Measurements from ENCODE around the gene ROR2. TPM values are rescaled to one million over a fixed set of nuclear protein-coding genes. Genes with fewer than 3 reads are reported as not detected.

The ROR2 gene
- polyA plus RNA-seq, 2 donors, result 1.7 to 3.6 TPM

DNA sequence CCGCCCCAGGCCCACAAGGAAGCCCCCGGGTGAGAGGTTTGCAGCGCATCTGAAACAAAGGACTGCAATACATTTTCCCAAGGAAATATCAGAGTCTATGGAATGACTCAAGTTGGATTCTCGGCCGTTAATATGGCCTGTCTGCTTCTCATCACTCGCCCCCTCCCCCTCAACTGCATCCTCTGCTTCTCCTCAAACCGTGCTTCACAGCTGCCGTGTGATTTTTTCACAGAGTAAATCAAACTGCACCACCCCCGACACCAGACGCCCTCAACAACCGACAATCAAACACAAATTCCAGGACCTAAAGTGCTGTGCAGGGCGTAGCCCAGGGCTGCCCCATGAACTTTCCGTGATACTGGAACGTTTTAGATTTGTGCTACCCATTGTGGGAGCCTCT lies 176.9 kb downstream of the ROR2 start:
- no peaks in the 10 kb centered on the region for H3K9me3 ChIP-seq (ENCODE audit: control insufficient read depth in 2 of 2, insufficient read depth in 1 of 2, low read depth in 1 of 2, low read length in 1 of 2)
- H3K4me1 ChIP-seq (ENCODE audit: control insufficient read depth in 2 of 2, insufficient read depth in 2 of 2, low read length in 1 of 2), result peaks cover 8 to 15% of the 10 kb centered on the region in 2 donors
- H3K27ac ChIP-seq (ENCODE audit: low read depth in 2 of 2, low read length in 1 of 2), result no peak overlapping the region
- no peaks in the 10 kb centered on the region for H3K36me3 ChIP-seq (ENCODE audit: control insufficient read depth in 2 of 2, insufficient read depth in 2 of 2, low read length in 1 of 2)
- no peaks in the 10 kb centered on the region for H3K27me3 ChIP-seq (ENCODE audit: control insufficient read depth in 1 of 2, insufficient read depth in 2 of 2, low read length in 2 of 2)
- no peak overlapping the region for H3K4me3 ChIP-seq (ENCODE audit: low read depth in 1 of 2, low read length in 2 of 2)
- 71 to 73% methylated on average over 14 of the region's 14 CpGs for WGBS, 2 donors

DNA sequence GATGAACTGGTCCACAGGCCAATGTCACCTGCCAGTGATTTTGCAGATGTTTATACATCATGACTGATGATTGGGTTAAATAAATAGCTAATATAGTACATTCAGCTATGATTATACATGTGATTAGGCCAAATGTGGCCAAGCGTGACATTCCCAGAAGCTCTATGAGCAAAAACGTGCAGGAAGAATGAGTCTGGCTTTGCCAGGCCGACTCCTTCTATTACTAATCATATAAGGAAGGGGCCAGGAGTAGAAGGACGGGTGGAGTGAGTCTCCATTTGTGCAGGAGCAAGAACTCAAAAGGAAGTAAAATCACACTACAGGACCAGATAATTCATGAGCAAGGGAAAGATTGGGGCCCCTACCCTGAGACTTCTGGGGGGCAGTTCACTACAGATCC lies 178.2 kb downstream of the ROR2 start:
- Histone ChIP-seq H3K36me3 (ENCODE audit: control insufficient read depth in 2 of 2, insufficient read depth in 2 of 2, low read length in 1 of 2) (no peaks in the 10 kb centered on the region), H3K4me1 (ENCODE audit: control insufficient read depth in 2 of 2, insufficient read depth in 2 of 2, low read length in 1 of 2) (peaks cover 8 to 13% of the 10 kb centered on the region in 2 donors), H3K27me3 (ENCODE audit: control insufficient read depth in 1 of 2, insufficient read depth in 2 of 2, low read length in 2 of 2) (no peaks in the 10 kb centered on the region), H3K4me3 (ENCODE audit: low read depth in 1 of 2, low read length in 2 of 2) (no peak overlapping the region), H3K9me3 (ENCODE audit: control insufficient read depth in 2 of 2, insufficient read depth in 1 of 2, low read depth in 1 of 2, low read length in 1 of 2) (no peaks in the 10 kb centered on the region), H3K27ac (ENCODE audit: low read depth in 2 of 2, low read length in 1 of 2) (peak overlapping the region; percentile 61 to 83)
- 33 to 52% methylated on average over 4 of the region's 4 CpGs for WGBS, 2 donors

DNA sequence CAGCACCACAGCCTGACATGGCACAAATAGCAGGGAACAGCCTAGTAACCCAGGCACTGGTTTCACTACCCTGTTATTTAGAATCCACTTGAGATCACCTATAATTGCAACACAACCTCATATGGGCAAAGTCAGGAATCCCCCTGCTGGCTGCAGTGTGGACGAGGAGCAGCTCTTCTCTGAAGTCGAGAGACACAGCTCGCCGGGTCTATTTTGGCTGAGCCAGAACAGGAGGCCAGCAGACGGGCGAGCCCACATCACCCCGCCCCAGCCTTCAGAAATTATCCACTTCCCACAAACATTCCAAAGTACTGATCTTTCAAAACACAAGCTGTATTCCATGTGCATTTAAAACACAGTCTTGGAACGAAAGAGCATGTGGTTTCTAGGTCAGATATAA lies 179.0 kb downstream of the ROR2 start:
- Histone ChIP-seq H3K4me1 (ENCODE audit: control insufficient read depth in 2 of 2, insufficient read depth in 2 of 2, low read length in 1 of 2) (peaks cover 8 to 13% of the 10 kb centered on the region in 2 donors), H3K27me3 (ENCODE audit: control insufficient read depth in 1 of 2, insufficient read depth in 2 of 2, low read length in 2 of 2) (no peaks in the 10 kb centered on the region), H3K36me3 (ENCODE audit: control insufficient read depth in 2 of 2, insufficient read depth in 2 of 2, low read length in 1 of 2) (no peaks in the 10 kb centered on the region), H3K27ac (ENCODE audit: low read depth in 2 of 2, low read length in 1 of 2) (peak overlapping the region; percentile 68 to 84), H3K9me3 (ENCODE audit: control insufficient read depth in 2 of 2, insufficient read depth in 1 of 2, low read depth in 1 of 2, low read length in 1 of 2) (no peaks in the 10 kb centered on the region), H3K4me3 (ENCODE audit: low read depth in 1 of 2, low read length in 2 of 2) (no peak overlapping the region)
- WGBS, 2 donors, result 25 to 35% methylated on average over 8 of the region's 8 CpGs

DNA sequence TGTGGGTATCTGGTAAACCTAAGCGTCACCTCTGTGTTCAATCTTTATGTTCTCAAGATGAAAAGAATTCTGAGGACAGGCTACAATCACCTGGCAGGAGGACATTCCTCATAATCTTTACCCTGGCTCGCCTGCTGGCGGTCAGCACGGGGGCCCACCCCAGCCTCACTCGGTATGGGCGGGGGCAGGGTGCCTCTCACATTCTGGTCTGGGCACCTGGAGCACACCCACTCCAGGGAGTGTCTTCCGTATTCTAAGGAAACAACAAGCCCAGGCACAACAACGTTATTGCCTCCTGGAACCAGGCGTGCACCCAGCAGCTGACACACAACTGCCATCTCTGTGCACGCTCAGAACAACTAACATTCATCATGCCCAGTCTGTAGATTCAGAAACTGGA lies 179.8 kb downstream of the ROR2 start:
- Histone ChIP-seq H3K4me1 (ENCODE audit: control insufficient read depth in 2 of 2, insufficient read depth in 2 of 2, low read length in 1 of 2) (peaks cover 8 to 11% of the 10 kb centered on the region in 2 donors), H3K36me3 (ENCODE audit: control insufficient read depth in 2 of 2, insufficient read depth in 2 of 2, low read length in 1 of 2) (no peaks in the 10 kb centered on the region), H3K4me3 (ENCODE audit: low read depth in 1 of 2, low read length in 2 of 2) (no peak overlapping the region), H3K27ac (ENCODE audit: low read depth in 2 of 2, low read length in 1 of 2) (peak overlapping the region; percentile 3 to 84), H3K9me3 (ENCODE audit: control insufficient read depth in 2 of 2, insufficient read depth in 1 of 2, low read depth in 1 of 2, low read length in 1 of 2) (no peaks in the 10 kb centered on the region), H3K27me3 (ENCODE audit: control insufficient read depth in 1 of 2, insufficient read depth in 2 of 2, low read length in 2 of 2) (no peaks in the 10 kb centered on the region)
- WGBS, 2 donors, result 48 to 59% methylated on average over 10 of the region's 10 CpGs

DNA sequence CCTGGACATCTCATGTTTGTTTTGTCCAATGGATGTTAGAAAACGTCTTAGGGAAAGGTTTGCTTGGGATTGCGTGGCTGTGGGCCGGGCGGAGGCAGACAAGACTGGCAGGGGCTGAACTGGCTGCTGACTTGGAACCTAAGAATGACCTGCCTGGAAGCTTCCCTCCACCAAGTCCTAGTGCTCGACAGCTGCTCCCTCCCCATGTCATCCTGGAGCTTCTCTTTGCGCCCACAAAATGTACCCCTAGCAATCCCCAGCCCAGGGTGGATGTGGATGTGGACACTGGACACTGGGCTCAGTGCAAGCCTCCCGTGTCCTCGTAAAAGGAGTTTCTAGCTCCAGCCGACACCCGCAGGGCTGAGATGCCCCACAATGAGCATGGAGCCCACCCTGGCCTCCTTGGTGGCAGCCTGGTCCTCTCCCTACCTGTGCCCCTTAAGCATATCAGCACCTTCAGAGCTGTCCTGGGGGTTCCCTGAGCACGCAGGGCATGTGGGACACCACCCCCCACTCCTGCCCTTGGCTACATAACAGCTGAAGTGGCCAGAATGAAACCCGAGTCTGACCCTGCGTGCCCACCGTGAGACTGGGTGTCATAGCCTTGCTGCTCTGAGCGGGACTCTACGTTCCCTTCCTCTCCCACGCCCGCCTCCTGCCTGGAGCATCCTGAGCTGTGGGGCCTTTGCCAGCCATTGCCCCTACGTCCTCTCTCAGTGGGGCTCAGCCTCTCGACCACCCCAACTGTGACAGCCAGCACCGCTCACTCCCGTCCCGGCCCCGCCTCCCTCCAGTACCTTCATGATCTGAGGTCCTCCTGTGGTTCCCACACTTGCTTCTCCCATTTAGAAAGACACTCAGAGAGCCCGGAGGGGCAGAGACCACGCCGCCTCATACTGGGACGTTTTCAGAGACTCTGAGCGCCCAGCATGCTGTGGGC lies 180.8 kb downstream of the ROR2 start:
- WGBS, 2 donors, result 89 to 90% methylated on average over 28 to 29 of the region's 29 CpGs
- Histone ChIP-seq H3K4me3 (ENCODE audit: low read depth in 1 of 2, low read length in 2 of 2) (no peak overlapping the region), H3K36me3 (ENCODE audit: control insufficient read depth in 2 of 2, insufficient read depth in 2 of 2, low read length in 1 of 2) (no peaks in the 10 kb centered on the region), H3K9me3 (ENCODE audit: control insufficient read depth in 2 of 2, insufficient read depth in 1 of 2, low read depth in 1 of 2, low read length in 1 of 2) (no peaks in the 10 kb centered on the region), H3K27me3 (ENCODE audit: control insufficient read depth in 1 of 2, insufficient read depth in 2 of 2, low read length in 2 of 2) (no peaks in the 10 kb centered on the region), H3K27ac (ENCODE audit: low read depth in 2 of 2, low read length in 1 of 2) (no peak overlapping the region), H3K4me1 (ENCODE audit: control insufficient read depth in 2 of 2, insufficient read depth in 2 of 2, low read length in 1 of 2) (peaks cover 8 to 11% of the 10 kb centered on the region in 2 donors)

DNA sequence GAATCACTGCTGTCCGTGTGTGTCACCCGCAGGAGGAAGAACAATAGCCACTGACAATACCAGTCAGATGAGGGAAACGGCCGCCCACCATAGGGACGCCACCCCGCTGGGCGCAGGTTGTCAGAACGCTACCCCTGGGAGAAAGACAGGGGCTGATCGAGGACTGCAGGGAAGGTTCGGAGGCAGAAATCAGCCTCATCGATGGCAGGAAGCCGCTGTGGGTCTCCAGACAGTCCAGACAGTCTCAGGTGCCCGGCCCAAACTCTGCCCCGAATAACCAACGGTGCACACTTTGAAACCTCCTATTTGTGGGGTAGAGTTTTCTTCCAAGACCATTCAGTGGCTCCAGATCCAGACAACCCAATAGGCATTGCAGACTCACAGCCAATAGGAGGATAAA lies 181.5 kb downstream of the ROR2 start:
- Histone ChIP-seq H3K36me3 (ENCODE audit: control insufficient read depth in 2 of 2, insufficient read depth in 2 of 2, low read length in 1 of 2) (no peaks in the 10 kb centered on the region), H3K27me3 (ENCODE audit: control insufficient read depth in 1 of 2, insufficient read depth in 2 of 2, low read length in 2 of 2) (no peaks in the 10 kb centered on the region), H3K4me3 (ENCODE audit: low read depth in 1 of 2, low read length in 2 of 2) (no peak overlapping the region), H3K27ac (ENCODE audit: low read depth in 2 of 2, low read length in 1 of 2) (no peak overlapping the region), H3K9me3 (ENCODE audit: control insufficient read depth in 2 of 2, insufficient read depth in 1 of 2, low read depth in 1 of 2, low read length in 1 of 2) (no peaks in the 10 kb centered on the region), H3K4me1 (ENCODE audit: control insufficient read depth in 2 of 2, insufficient read depth in 2 of 2, low read length in 1 of 2) (peaks cover 8 to 11% of the 10 kb centered on the region in 2 donors)
- WGBS, 2 donors, result 91 to 92% methylated on average over 15 of the region's 15 CpGs

DNA sequence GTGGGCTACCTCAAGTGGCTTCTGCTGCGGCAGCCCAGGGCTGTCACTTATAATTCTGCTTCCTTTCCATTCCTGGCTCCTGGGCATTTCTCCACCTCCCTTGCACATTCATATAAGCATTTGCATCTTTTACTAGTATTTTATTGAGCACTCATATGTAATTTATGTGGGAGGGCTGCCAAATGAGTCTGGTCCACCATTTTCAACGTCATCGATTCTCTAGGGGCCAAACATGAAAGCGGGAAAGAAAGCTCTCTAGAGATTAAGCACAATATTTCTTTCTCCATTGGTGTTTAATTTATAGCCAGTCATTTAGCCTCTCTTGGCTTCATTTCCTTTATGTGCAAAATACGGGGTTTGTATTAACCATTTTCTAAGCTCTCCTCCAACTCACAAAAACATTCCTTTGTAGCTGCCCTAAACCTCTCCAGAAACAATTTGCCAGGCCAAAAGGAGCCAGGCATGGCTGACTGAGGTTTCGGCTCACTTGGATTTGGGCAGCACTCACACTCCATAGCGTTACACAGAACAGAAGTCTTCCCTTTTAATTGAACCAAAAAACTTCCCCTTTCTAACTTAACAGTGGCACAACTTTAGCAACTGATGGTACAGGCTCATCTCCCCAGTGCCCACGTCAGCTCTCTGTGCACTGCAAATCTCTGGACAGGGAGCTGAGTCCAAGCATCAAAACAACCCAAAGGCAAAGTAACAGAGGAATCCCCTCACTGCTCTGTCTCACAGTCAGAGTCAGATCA lies 183.5 kb downstream of the ROR2 start:
- peaks cover 5 to 6% of the 10 kb centered on the region in 2 donors for H3K4me1 ChIP-seq (ENCODE audit: control insufficient read depth in 2 of 2, insufficient read depth in 2 of 2, low read length in 1 of 2)
- no peaks in the 10 kb centered on the region for H3K36me3 ChIP-seq (ENCODE audit: control insufficient read depth in 2 of 2, insufficient read depth in 2 of 2, low read length in 1 of 2)
- WGBS, 2 donors, result 57 to 63% methylated on average over 8 of the region's 8 CpGs
- H3K27ac ChIP-seq (ENCODE audit: low read depth in 2 of 2, low read length in 1 of 2), result no peak overlapping the region
- no peaks in the 10 kb centered on the region for H3K9me3 ChIP-seq (ENCODE audit: control insufficient read depth in 2 of 2, insufficient read depth in 1 of 2, low read depth in 1 of 2, low read length in 1 of 2)
- no peaks in the 10 kb centered on the region for H3K27me3 ChIP-seq (ENCODE audit: control insufficient read depth in 1 of 2, insufficient read depth in 2 of 2, low read length in 2 of 2)
- H3K4me3 ChIP-seq (ENCODE audit: low read depth in 1 of 2, low read length in 2 of 2), result no peak overlapping the region

DNA sequence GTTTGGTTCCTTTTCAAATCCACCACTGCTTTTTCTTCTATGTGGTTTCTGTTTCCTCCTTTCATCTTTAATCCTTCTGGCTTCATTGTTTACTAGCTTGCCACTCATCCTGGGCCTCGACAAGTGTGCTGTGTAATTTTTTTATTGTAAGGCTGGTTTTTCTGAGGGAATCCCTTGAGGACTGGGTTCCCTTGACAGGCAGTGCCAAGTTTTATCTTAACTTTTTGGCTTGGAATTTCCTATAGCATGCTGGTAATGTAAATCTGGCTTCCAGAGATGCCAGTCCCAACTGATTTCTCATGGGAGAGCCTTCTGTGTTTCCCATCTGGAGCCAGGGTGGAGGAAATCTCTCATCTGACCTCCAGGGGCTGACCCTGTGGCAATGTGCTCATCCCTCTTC lies 184.7 kb downstream of the ROR2 start:
- Histone ChIP-seq H3K4me1 (ENCODE audit: control insufficient read depth in 2 of 2, insufficient read depth in 2 of 2, low read length in 1 of 2) (peaks cover 2 to 3% of the 10 kb centered on the region in 2 donors), H3K27me3 (ENCODE audit: control insufficient read depth in 1 of 2, insufficient read depth in 2 of 2, low read length in 2 of 2) (no peaks in the 10 kb centered on the region), H3K36me3 (ENCODE audit: control insufficient read depth in 2 of 2, insufficient read depth in 2 of 2, low read length in 1 of 2) (no peaks in the 10 kb centered on the region), H3K27ac (ENCODE audit: low read depth in 2 of 2, low read length in 1 of 2) (no peak overlapping the region), H3K4me3 (ENCODE audit: low read depth in 1 of 2, low read length in 2 of 2) (no peak overlapping the region), H3K9me3 (ENCODE audit: control insufficient read depth in 2 of 2, insufficient read depth in 1 of 2, low read depth in 1 of 2, low read length in 1 of 2) (no peaks in the 10 kb centered on the region)
- WGBS, 2 donors, result 13 to 14% methylated on average over 1 of the region's 1 CpG

DNA sequence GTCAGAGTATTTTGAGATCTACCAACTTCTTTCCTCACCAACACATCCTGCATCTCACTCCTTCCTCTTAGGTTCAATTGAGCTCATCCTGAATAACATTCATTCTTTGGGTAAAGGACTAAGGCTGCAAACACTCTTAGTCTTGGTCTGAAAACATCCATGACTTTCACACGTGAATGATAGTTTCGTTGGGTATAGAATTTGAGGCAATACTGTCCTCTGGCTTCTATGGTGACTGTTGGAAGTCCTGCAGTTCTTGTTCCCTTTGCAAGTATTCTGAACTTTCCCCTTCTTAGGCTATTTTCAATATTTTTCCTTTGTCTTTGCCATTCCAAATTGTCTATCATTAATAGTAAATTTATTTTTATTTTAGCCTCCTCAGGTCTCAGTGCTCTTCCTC lies 185.4 kb downstream of the ROR2 start:
- Histone ChIP-seq H3K4me3 (ENCODE audit: low read depth in 1 of 2, low read length in 2 of 2) (no peak overlapping the region), H3K27me3 (ENCODE audit: control insufficient read depth in 1 of 2, insufficient read depth in 2 of 2, low read length in 2 of 2) (no peaks in the 10 kb centered on the region), H3K9me3 (ENCODE audit: control insufficient read depth in 2 of 2, insufficient read depth in 1 of 2, low read depth in 1 of 2, low read length in 1 of 2) (no peaks in the 10 kb centered on the region), H3K4me1 (ENCODE audit: control insufficient read depth in 2 of 2, insufficient read depth in 2 of 2, low read length in 1 of 2) (peaks cover 0 to 3% of the 10 kb centered on the region in 2 donors), H3K36me3 (ENCODE audit: control insufficient read depth in 2 of 2, insufficient read depth in 2 of 2, low read length in 1 of 2) (no peaks in the 10 kb centered on the region), H3K27ac (ENCODE audit: low read depth in 2 of 2, low read length in 1 of 2) (no peak overlapping the region)
- 90 to 91% methylated on average over 2 of the region's 2 CpGs for WGBS, 2 donors
